Measurements from ENCODE around the gene TNRC18. TPM values are rescaled to one million over a fixed set of nuclear protein-coding genes. Genes with fewer than 3 reads are reported as not detected.

The TNRC18 gene
- total and polyA plus RNA-seq, 9 of the 15 experiments (the other 6 are each of a cell fraction or from before 2014, with no cell fraction given) = 0.03 to 43.2 (median 18.0) TPM

GRCh38 chr7:5457245-5457735 is 33.7 kb upstream of the TNRC18 start (continued):
- no peak for TF ChIP-seq HNRNPUL1 (IDR thresholded peaks at IDR 0.05; ENCODE audit: low read length)
- TF ChIP-seq LEF1 (IDR thresholded peaks at IDR 0.05) = no peak
- TF ChIP-seq IRF1 (CRISPR knock-in tag; IDR thresholded peaks at IDR 0.05; ENCODE audit: borderline replicate concordance) = no peak
- no peak for TF ChIP-seq PPARD (CRISPR knock-in tag; IDR thresholded peaks at IDR 0.05)
- no peak for TF ChIP-seq SFPQ (IDR thresholded peaks at IDR 0.05; ENCODE audit: low read depth, low read length)
- no peak for TF ChIP-seq RFX1 (IDR thresholded peaks at IDR 0.05)
- 0 out of 2 replicates have a peak, but pooled peaks have one; percentile 14 for TF ChIP-seq ZNF395 (CRISPR knock-in tag; IDR thresholded peaks at IDR 0.05)
- no peak for TF ChIP-seq ID3 (CRISPR knock-in tag; IDR thresholded peaks at IDR 0.05)
- no peak; the same call in 1 of the 2 replicates for TF ChIP-seq ID3 (tag; IDR thresholded peaks at IDR 0.05)
- no peak for TF ChIP-seq RUNX1 (IDR thresholded peaks at IDR 0.05; ENCODE audit: low read depth)
- TF ChIP-seq ZNF3 (CRISPR knock-in tag; IDR thresholded peaks at IDR 0.05) = no peak
- no peak for TF ChIP-seq MITF (IDR thresholded peaks at IDR 0.05)
- TF ChIP-seq KLF13 (tag; IDR thresholded peaks at IDR 0.05; ENCODE audit: borderline replicate concordance, low read depth) = no peak
- TF ChIP-seq ZBTB11 (CRISPR knock-in tag; IDR thresholded peaks at IDR 0.05) = no peak
- TF ChIP-seq RBM25 (IDR thresholded peaks at IDR 0.05; ENCODE audit: low read depth, low read length, severe bottlenecking) = peak; percentile 97
- no peak for TF ChIP-seq ZNF431 (CRISPR knock-in tag; IDR thresholded peaks at IDR 0.05)
- no peak for TF ChIP-seq RBM14 (IDR thresholded peaks at IDR 0.05; ENCODE audit: borderline replicate concordance, insufficient read depth, low read depth, low read length)
